Measurements from ENCODE around the gene RHEBL1.
A peak's percentile ranks its signal among the peaks of the same experiment; 100 is the strongest.

The RHEBL1 gene

GRCh38 chr12:49052451-49053208 is 17.1 kb downstream of the RHEBL1 start:
- no peak for DNase-seq

GRCh38 chr12:49051777-49052438 is 17.9 kb downstream of the RHEBL1 start:
- DNase-seq, result no peak

- no peak for DNase-seq
These were observed 18.4 kb downstream of the RHEBL1 start for GRCh38 chr12:49051373-49051764.

GRCh38 chr12:49050507-49051372 is 19.0 kb downstream of the RHEBL1 start:
- no peak for DNase-seq

- DNase-seq, result no peak
These were observed 20.1 kb downstream of the RHEBL1 start for GRCh38 chr12:49049566-49050224.

- DNase-seq, result no peak
These were observed 20.8 kb downstream of the RHEBL1 start for GRCh38 chr12:49048953-49049352.

GRCh38 chr12:49046129-49046895 is 23.5 kb downstream of the RHEBL1 start:
- DNase-seq, result no peak

GRCh38 chr12:49044660-49045059 is 25.1 kb downstream of the RHEBL1 start:
- no peak for DNase-seq

- DNase-seq, result peak; percentile 63
These were observed 25.9 kb downstream of the RHEBL1 start for GRCh38 chr12:49043856-49044258.

GRCh38 chr12:49043241-49043640 is 26.5 kb downstream of the RHEBL1 start:
- DNase-seq, result no peak

GRCh38 chr12:49041881-49042484 is 27.8 kb downstream of the RHEBL1 start:
- DNase-seq, result no peak

- no peak for DNase-seq
These were observed 28.5 kb downstream of the RHEBL1 start for GRCh38 chr12:49041036-49041880.

- no peak for DNase-seq
These were observed 29.4 kb downstream of the RHEBL1 start for GRCh38 chr12:49040364-49040855.

- DNase-seq, result no peak
These were observed 30.1 kb downstream of the RHEBL1 start for GRCh38 chr12:49039421-49040363.

- DNase-seq, result no peak
These were observed 31.4 kb downstream of the RHEBL1 start for GRCh38 chr12:49038291-49038955.

- no peak for DNase-seq
These were observed 31.9 kb downstream of the RHEBL1 start for GRCh38 chr12:49037947-49038237.

- no peak for DNase-seq
These were observed 32.5 kb downstream of the RHEBL1 start for GRCh38 chr12:49037111-49037946.

GRCh38 chr12:49036029-49036428 is 33.8 kb downstream of the RHEBL1 start:
- DNase-seq, result no peak
